ENCODE measurements around the gene CHRM2. TPM values are rescaled to one million over a fixed set of nuclear protein-coding genes. Genes with fewer than 3 reads are reported as not detected.

Gene CHRM2
- total RNA-seq, 2 experiments from 2014 or later, result not detected

GRCh38 chr7:136969761-136970160 lies 101.3 kb downstream of the CHRM2 start:
- POLR2A ChIA-PET, result no interaction called here
- TF ChIP-seq CTCF (conservative IDR thresholded peaks at IDR 0.05; ENCODE audit: low read length), result no peak
- no peak for TF ChIP-seq EZH2phosphoT487 (IDR thresholded peaks at IDR 0.05; ENCODE audit: borderline replicate concordance, low read depth, low read length)
- intact Hi-C loops (cut with micrococcal nuclease; ENCODE audit: unreplicated experiment), result no loop called here
- no TSS peak for BruUV-seq (replicated peaks)
- no peaks in the 10 kb centered on the region for H3K79me2 ChIP-seq (ENCODE audit: insufficient read depth, low read depth, low read length)
- no peaks in the 10 kb centered on the region for H3K9me3 ChIP-seq (ENCODE audit: low read length)
- CTCF ChIA-PET (ENCODE audit: unreplicated experiment), result no interaction called here
- no peak overlapping the region for H3K27ac ChIP-seq (ENCODE audit: low read depth, low read length, poor library complexity, severe bottlenecking)
- no peaks in the 10 kb centered on the region for H3K4me1 ChIP-seq (ENCODE audit: insufficient read depth, low read length, poor library complexity, severe bottlenecking)
- no peak for DNase-seq (ENCODE audit: low spot score)
- H2AFZ ChIP-seq (ENCODE audit: low read length), result no peak overlapping the region
- no peaks in the 10 kb centered on the region for H3K36me3 ChIP-seq (ENCODE audit: insufficient read depth, low read length)
- H3K9me2 ChIP-seq (ENCODE audit: insufficient read depth, low read length), result no peaks in the 10 kb centered on the region
- no peak overlapping the region for H3K4me3 ChIP-seq (ENCODE audit: low read depth, low read length, poor library complexity, severe bottlenecking)
- H4K20me1 ChIP-seq (ENCODE audit: insufficient read depth, low read length), result no peaks in the 10 kb centered on the region
- no peak overlapping the region for H3K4me2 ChIP-seq (ENCODE audit: low read length)

- Histone ChIP-seq H3K9me3 (ENCODE audit: low read length) (no peaks in the 10 kb centered on the region), H3K4me2 (ENCODE audit: low read length) (no peak overlapping the region), H3K4me3 (ENCODE audit: low read depth, low read length, poor library complexity, severe bottlenecking) (no peak overlapping the region), H2AFZ (ENCODE audit: low read length) (no peak overlapping the region), H3K36me3 (ENCODE audit: insufficient read depth, low read length) (no peaks in the 10 kb centered on the region), H4K20me1 (ENCODE audit: insufficient read depth, low read length) (no peaks in the 10 kb centered on the region), H3K9me2 (ENCODE audit: insufficient read depth, low read length) (no peaks in the 10 kb centered on the region), H3K79me2 (ENCODE audit: insufficient read depth, low read depth, low read length) (no peaks in the 10 kb centered on the region), H3K27ac (ENCODE audit: low read depth, low read length, poor library complexity, severe bottlenecking) (no peak overlapping the region), H3K4me1 (ENCODE audit: insufficient read depth, low read length, poor library complexity, severe bottlenecking) (no peaks in the 10 kb centered on the region)
- ChIA-PET CTCF (ENCODE audit: unreplicated experiment) (no interaction called here), POLR2A (no interaction called here)
- BruUV-seq (replicated peaks), result no TSS peak
- TF ChIP-seq CTCF (conservative IDR thresholded peaks at IDR 0.05; ENCODE audit: low read length) (no peak), EZH2phosphoT487 (IDR thresholded peaks at IDR 0.05; ENCODE audit: borderline replicate concordance, low read depth, low read length) (no peak)
- no peak for DNase-seq (ENCODE audit: low spot score)
- intact Hi-C loops (cut with micrococcal nuclease; ENCODE audit: unreplicated experiment), result no loop called here
Observed at GRCh38 chr7:136971776-136972175, 103.3 kb downstream of the CHRM2 start.

GRCh38 chr7:136976504-136977251 lies 108.2 kb downstream of the CHRM2 start:
- intact Hi-C loops (cut with micrococcal nuclease; ENCODE audit: unreplicated experiment), result no loop called here
- Histone ChIP-seq H3K4me2 (ENCODE audit: low read length) (no peak overlapping the region), H3K36me3 (ENCODE audit: insufficient read depth, low read length) (no peaks in the 10 kb centered on the region), H3K79me2 (ENCODE audit: insufficient read depth, low read depth, low read length) (no peaks in the 10 kb centered on the region), H3K9me3 (ENCODE audit: low read length) (no peaks in the 10 kb centered on the region), H3K27ac (ENCODE audit: low read depth, low read length, poor library complexity, severe bottlenecking) (no peak overlapping the region), H3K4me1 (ENCODE audit: insufficient read depth, low read length, poor library complexity, severe bottlenecking) (no peaks in the 10 kb centered on the region), H3K9me2 (ENCODE audit: insufficient read depth, low read length) (no peaks in the 10 kb centered on the region), H4K20me1 (ENCODE audit: insufficient read depth, low read length) (no peaks in the 10 kb centered on the region), H3K4me3 (ENCODE audit: low read depth, low read length, poor library complexity, severe bottlenecking) (no peak overlapping the region), H2AFZ (ENCODE audit: low read length) (no peak overlapping the region)
- ChIA-PET CTCF (ENCODE audit: unreplicated experiment) (no interaction called here), POLR2A (interaction anchor here (1.0 kb wide), 1 partner anchor 9 kb away, joined by 3 read pairs; no protein-coding TSS in a partner anchor)
- BruUV-seq (replicated peaks), result no TSS peak
- no peak for DNase-seq (ENCODE audit: low spot score)
- no peak for TF ChIP-seq EZH2phosphoT487 (IDR thresholded peaks at IDR 0.05; ENCODE audit: borderline replicate concordance, low read depth, low read length)
